HEK293 (cell line): ENCODE measurements around the gene ZSCAN4.

Source experiments
- KLF1 ChIP-seq: fragments of 450-650 bp; formaldehyde crosslinking; IDR thresholded peaks from 2 replicates; pipeline ENCODE4 v1.5.1; 2016; ENCODE audit warnings: missing biosample characterization, missing genetic modification characterization
- KLF10 ChIP-seq: fragments of 450-650 bp; IDR thresholded peaks from 2 replicates; pipeline ENCODE4 v1.5.1; 2018; ENCODE audit warnings: missing biosample characterization, mild to moderate bottlenecking, missing genetic modification characterization
- KLF9 ChIP-seq: fragments of 450-650 bp; formaldehyde crosslinking; IDR thresholded peaks from 2 replicates; pipeline ENCODE4 v1.5.1; 2016; ENCODE audit warnings: missing biosample characterization, missing genetic modification characterization, low read depth
- ZBTB20 ChIP-seq: fragments of 450-650 bp; formaldehyde crosslinking; IDR thresholded peaks from 2 replicates; pipeline ENCODE4 v1.5.1; 2016; ENCODE audit warnings: missing biosample characterization, missing genetic modification characterization
- ZFHX2 ChIP-seq: fragments of 450-650 bp; formaldehyde crosslinking; conservative IDR thresholded peaks from 2 replicates; pipeline ENCODE4 v1.5.1; 2016; ENCODE audit warnings: missing biosample characterization, missing genetic modification characterization
- ZNF248 ChIP-seq: fragments of 450-650 bp; formaldehyde crosslinking; IDR thresholded peaks from 2 replicates; pipeline ENCODE4 v1.5.1; 2017; ENCODE audit warnings: missing biosample characterization, missing genetic modification characterization
- ZNF549 ChIP-seq: fragments of 450-650 bp; IDR thresholded peaks from 2 replicates; pipeline ENCODE4 v1.5.1; 2018; ENCODE audit warnings: missing biosample characterization, missing genetic modification characterization, mild to moderate bottlenecking, inconsistent platforms, moderate library complexity
- TF ChIP-seq, protein P1 (sequence below): fragments of 450-650 bp; formaldehyde crosslinking; IDR thresholded peaks from 2 replicates; pipeline ENCODE4 v1.5.1; 2016; ENCODE audit warnings: missing biosample characterization, missing genetic modification characterization
- TF ChIP-seq, protein P2 (sequence below): fragments of 450-650 bp; formaldehyde crosslinking; IDR thresholded peaks from 2 replicates; pipeline ENCODE4 v1.5.1; 2016; ENCODE audit warnings: missing biosample characterization, missing genetic modification characterization
- TF ChIP-seq, protein P3 (sequence below): fragments of 450-650 bp; formaldehyde crosslinking; IDR thresholded peaks from 2 replicates; pipeline ENCODE4 v1.5.1; 2017; ENCODE audit warnings: missing biosample characterization, missing genetic modification characterization
- TF ChIP-seq, protein P4 (sequence below): fragments of 450-650 bp; formaldehyde crosslinking; IDR thresholded peaks from 2 replicates; pipeline ENCODE4 v1.5.1; 2016; ENCODE audit warnings: missing biosample characterization, missing genetic modification characterization, borderline replicate concordance
- TF ChIP-seq, protein P5 (sequence below): fragments of 450-650 bp; formaldehyde crosslinking; IDR thresholded peaks from 2 replicates; pipeline ENCODE4 v1.5.1; 2016; ENCODE audit warnings: missing biosample characterization, missing genetic modification characterization
- TF ChIP-seq, protein P6 (sequence below): IDR thresholded peaks from 2 replicates; pipeline ENCODE4 v1.6.1; 2011; ENCODE audit warnings: mild to moderate bottlenecking, low read depth, low read length, borderline replicate concordance
- TF ChIP-seq, protein P7 (sequence below): fragments of 450-650 bp; formaldehyde crosslinking; conservative IDR thresholded peaks from 2 replicates; pipeline ENCODE4 v1.5.1; 2016; ENCODE audit warnings: low read depth, missing biosample characterization, missing genetic modification characterization

ZSCAN4 gene

DNA sequence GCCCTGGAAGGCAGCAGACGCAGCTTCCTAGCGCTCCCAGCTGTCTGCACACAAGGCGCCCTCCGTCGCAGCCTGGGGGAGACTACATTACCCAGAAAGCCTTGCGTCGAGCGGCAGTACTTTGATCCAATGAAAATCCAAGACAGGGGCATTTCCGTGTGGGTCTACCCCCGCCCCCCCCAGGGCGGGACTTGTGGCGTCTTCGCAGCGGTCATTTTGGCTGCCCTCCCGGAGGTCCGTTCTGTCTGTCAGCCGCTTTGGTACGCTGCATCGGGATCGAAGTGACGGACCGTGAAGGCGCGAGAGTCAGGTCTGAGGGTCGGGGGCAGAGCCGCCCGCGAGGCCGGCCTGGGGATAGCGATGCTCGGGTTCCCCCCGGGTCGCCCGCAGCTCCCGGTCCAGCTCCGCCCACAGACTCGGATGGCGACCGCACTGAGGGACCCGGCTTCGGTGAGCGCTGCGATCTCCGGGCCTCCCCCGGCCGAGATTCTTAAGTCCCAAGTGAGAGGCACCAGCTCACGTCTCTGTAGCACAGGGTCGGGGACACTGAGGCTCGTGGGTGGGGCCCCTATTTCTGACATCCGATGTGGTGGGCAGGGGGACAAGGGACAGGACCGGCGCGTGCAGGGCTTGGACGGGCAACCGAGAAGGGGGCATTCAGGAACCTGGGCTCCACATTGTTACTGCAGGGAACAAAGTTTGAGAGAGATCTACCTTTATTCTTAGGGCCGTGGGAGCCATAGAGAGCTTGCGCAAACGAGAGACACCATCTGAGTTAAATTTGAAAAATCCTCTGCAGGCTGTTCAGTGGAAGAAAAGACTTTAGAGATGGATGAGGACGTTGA, 35.5 kb upstream of the ZSCAN4 start, which contains the start of gene ZNF211 (continued):
- TF ChIP-seq, protein P1, sequence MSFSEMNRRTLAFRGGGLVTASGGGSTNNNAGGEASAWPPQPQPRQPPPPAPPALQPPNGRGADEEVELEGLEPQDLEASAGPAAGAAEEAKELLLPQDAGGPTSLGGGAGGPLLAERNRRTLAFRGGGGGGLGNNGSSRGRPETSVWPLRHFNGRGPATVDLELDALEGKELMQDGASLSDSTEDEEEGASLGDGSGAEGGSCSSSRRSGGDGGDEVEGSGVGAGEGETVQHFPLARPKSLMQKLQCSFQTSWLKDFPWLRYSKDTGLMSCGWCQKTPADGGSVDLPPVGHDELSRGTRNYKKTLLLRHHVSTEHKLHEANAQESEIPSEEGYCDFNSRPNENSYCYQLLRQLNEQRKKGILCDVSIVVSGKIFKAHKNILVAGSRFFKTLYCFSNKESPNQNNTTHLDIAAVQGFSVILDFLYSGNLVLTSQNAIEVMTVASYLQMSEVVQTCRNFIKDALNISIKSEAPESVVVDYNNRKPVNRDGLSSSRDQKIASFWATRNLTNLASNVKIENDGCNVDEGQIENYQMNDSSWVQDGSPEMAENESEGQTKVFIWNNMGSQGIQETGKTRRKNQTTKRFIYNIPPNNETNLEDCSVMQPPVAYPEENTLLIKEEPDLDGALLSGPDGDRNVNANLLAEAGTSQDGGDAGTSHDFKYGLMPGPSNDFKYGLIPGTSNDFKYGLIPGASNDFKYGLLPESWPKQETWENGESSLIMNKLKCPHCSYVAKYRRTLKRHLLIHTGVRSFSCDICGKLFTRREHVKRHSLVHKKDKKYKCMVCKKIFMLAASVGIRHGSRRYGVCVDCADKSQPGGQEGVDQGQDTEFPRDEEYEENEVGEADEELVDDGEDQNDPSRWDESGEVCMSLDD = 0 out of 2 replicates have a peak, but pooled peaks have one; percentile 56
- TF ChIP-seq ZFHX2 (tag by site-specific recombination) = peak; percentile 90
- TF ChIP-seq, protein P2, sequence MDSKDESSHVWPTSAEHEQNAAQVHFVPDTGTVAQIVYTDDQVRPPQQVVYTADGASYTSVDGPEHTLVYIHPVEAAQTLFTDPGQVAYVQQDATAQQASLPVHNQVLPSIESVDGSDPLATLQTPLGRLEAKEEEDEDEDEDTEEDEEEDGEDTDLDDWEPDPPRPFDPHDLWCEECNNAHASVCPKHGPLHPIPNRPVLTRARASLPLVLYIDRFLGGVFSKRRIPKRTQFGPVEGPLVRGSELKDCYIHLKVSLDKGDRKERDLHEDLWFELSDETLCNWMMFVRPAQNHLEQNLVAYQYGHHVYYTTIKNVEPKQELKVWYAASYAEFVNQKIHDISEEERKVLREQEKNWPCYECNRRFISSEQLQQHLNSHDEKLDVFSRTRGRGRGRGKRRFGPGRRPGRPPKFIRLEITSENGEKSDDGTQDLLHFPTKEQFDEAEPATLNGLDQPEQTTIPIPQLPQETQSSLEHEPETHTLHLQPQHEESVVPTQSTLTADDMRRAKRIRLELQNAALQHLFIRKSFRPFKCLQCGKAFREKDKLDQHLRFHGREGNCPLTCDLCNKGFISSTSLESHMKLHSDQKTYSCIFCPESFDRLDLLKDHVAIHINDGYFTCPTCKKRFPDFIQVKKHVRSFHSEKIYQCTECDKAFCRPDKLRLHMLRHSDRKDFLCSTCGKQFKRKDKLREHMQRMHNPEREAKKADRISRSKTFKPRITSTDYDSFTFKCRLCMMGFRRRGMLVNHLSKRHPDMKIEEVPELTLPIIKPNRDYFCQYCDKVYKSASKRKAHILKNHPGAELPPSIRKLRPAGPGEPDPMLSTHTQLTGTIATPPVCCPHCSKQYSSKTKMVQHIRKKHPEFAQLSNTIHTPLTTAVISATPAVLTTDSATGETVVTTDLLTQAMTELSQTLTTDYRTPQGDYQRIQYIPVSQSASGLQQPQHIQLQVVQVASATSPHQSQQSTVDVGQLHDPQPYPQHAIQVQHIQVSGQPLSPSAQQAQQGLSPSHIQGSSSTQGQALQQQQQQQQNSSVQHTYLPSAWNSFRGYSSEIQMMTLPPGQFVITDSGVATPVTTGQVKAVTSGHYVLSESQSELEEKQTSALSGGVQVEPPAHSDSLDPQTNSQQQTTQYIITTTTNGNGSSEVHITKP (tag by site-specific recombination) = peak; percentile 68
- peak; percentile 83 for TF ChIP-seq KLF9 (tag by site-specific recombination)
- TF ChIP-seq, protein P3, sequence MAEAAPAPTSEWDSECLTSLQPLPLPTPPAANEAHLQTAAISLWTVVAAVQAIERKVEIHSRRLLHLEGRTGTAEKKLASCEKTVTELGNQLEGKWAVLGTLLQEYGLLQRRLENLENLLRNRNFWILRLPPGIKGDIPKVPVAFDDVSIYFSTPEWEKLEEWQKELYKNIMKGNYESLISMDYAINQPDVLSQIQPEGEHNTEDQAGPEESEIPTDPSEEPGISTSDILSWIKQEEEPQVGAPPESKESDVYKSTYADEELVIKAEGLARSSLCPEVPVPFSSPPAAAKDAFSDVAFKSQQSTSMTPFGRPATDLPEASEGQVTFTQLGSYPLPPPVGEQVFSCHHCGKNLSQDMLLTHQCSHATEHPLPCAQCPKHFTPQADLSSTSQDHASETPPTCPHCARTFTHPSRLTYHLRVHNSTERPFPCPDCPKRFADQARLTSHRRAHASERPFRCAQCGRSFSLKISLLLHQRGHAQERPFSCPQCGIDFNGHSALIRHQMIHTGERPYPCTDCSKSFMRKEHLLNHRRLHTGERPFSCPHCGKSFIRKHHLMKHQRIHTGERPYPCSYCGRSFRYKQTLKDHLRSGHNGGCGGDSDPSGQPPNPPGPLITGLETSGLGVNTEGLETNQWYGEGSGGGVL (tag by site-specific recombination) = peak; percentile 8; the same call in 1 of the 2 replicates
- TF ChIP-seq, protein P4, sequence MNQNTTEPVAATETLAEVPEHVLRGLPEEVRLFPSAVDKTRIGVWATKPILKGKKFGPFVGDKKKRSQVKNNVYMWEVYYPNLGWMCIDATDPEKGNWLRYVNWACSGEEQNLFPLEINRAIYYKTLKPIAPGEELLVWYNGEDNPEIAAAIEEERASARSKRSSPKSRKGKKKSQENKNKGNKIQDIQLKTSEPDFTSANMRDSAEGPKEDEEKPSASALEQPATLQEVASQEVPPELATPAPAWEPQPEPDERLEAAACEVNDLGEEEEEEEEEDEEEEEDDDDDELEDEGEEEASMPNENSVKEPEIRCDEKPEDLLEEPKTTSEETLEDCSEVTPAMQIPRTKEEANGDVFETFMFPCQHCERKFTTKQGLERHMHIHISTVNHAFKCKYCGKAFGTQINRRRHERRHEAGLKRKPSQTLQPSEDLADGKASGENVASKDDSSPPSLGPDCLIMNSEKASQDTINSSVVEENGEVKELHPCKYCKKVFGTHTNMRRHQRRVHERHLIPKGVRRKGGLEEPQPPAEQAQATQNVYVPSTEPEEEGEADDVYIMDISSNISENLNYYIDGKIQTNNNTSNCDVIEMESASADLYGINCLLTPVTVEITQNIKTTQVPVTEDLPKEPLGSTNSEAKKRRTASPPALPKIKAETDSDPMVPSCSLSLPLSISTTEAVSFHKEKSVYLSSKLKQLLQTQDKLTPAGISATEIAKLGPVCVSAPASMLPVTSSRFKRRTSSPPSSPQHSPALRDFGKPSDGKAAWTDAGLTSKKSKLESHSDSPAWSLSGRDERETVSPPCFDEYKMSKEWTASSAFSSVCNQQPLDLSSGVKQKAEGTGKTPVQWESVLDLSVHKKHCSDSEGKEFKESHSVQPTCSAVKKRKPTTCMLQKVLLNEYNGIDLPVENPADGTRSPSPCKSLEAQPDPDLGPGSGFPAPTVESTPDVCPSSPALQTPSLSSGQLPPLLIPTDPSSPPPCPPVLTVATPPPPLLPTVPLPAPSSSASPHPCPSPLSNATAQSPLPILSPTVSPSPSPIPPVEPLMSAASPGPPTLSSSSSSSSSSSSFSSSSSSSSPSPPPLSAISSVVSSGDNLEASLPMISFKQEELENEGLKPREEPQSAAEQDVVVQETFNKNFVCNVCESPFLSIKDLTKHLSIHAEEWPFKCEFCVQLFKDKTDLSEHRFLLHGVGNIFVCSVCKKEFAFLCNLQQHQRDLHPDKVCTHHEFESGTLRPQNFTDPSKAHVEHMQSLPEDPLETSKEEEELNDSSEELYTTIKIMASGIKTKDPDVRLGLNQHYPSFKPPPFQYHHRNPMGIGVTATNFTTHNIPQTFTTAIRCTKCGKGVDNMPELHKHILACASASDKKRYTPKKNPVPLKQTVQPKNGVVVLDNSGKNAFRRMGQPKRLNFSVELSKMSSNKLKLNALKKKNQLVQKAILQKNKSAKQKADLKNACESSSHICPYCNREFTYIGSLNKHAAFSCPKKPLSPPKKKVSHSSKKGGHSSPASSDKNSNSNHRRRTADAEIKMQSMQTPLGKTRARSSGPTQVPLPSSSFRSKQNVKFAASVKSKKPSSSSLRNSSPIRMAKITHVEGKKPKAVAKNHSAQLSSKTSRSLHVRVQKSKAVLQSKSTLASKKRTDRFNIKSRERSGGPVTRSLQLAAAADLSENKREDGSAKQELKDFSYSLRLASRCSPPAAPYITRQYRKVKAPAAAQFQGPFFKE (tag by site-specific recombination) = no peak
- TF ChIP-seq, protein P5, sequence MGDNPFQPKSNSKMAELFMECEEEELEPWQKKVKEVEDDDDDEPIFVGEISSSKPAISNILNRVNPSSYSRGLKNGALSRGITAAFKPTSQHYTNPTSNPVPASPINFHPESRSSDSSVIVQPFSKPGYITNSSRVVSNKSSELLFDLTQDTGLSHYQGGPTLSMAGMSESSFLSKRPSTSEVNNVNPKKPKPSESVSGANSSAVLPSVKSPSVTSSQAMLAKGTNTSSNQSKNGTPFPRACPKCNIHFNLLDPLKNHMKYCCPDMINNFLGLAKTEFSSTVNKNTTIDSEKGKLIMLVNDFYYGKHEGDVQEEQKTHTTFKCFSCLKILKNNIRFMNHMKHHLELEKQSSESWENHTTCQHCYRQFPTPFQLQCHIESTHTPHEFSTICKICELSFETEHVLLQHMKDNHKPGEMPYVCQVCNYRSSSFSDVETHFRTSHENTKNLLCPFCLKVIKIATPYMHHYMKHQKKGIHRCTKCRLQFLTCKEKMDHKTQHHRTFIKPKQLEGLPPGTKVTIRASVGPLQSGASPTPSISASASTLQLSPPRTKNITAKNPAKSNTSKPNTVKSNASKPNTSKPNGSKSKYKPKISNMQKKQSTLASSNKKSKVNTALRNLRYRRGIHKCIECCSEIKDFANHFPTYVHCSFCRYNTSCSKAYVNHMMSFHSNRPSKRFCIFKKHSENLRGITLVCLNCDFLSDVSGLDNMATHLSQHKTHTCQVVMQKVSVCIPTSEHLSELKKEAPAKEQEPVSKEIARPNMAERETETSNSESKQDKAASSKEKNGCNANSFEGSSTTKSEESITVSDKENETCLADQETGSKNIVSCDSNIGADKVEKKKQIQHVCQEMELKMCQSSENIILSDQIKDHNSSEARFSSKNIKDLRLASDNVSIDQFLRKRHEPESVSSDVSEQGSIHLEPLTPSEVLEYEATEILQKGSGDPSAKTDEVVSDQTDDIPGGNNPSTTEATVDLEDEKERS = no peak
- TF ChIP-seq ZBTB20 (tag by site-specific recombination) = peak; percentile 62; the same call in 1 of the 2 replicates
- TF ChIP-seq, protein P6, sequence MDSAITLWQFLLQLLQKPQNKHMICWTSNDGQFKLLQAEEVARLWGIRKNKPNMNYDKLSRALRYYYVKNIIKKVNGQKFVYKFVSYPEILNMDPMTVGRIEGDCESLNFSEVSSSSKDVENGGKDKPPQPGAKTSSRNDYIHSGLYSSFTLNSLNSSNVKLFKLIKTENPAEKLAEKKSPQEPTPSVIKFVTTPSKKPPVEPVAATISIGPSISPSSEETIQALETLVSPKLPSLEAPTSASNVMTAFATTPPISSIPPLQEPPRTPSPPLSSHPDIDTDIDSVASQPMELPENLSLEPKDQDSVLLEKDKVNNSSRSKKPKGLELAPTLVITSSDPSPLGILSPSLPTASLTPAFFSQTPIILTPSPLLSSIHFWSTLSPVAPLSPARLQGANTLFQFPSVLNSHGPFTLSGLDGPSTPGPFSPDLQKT = no peak
- TF ChIP-seq ZNF549 (tag by site-specific recombination) = no peak
- TF ChIP-seq, protein P7, sequence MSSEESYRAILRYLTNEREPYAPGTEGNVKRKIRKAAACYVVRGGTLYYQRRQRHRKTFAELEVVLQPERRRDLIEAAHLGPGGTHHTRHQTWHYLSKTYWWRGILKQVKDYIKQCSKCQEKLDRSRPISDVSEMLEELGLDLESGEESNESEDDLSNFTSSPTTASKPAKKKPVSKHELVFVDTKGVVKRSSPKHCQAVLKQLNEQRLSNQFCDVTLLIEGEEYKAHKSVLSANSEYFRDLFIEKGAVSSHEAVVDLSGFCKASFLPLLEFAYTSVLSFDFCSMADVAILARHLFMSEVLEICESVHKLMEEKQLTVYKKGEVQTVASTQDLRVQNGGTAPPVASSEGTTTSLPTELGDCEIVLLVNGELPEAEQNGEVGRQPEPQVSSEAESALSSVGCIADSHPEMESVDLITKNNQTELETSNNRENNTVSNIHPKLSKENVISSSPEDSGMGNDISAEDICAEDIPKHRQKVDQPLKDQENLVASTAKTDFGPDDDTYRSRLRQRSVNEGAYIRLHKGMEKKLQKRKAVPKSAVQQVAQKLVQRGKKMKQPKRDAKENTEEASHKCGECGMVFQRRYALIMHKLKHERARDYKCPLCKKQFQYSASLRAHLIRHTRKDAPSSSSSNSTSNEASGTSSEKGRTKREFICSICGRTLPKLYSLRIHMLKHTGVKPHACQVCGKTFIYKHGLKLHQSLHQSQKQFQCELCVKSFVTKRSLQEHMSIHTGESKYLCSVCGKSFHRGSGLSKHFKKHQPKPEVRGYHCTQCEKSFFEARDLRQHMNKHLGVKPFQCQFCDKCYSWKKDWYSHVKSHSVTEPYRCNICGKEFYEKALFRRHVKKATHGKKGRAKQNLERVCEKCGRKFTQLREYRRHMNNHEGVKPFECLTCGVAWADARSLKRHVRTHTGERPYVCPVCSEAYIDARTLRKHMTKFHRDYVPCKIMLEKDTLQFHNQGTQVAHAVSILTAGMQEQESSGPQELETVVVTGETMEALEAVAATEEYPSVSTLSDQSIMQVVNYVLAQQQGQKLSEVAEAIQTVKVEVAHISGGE = peak; percentile 78
- peak; percentile 69 for TF ChIP-seq KLF1
- TF ChIP-seq KLF10 (tag by site-specific recombination) = 0 out of 2 replicates have a peak, but pooled peaks have one; percentile 34
- TF ChIP-seq ZNF248 (tag by site-specific recombination) = no peak
